ENCODE measurements around the gene BCAP29.
"Not testable (repeated sequence)": the region's sequence is repeated elsewhere in the genome, so short reads cannot be mapped to it uniquely, and the experiment has no call there.

Gene BCAP29

DNA sequence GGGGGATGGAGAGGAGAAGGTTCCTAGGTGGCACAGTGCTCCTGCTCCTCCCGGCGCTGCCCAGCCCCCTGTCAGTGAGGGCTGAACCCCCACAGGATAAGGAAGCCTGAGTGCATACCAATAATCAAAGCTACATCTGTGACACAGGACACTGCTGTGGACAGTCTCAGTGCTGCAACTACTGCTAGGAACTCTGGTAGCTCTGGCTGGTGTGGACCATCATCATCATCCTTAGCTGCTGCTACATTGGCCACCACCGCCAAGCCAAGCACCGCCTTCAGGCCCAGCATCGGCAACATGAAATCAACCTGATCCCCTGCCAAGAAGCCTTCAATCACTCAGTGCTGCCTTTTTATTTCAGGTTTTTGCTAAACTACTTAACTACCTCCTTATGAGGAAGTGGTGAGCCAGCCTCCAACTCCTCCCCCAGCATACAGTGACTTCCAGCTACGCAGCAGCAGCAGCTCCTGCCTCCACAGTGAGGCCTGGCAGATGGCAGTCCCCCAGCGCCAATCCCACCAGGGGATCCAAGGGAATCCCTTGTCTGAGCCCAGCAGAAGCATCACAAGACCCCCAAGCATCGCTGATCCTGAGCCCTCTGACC lies 48.5 kb downstream of the BCAP29 start:
- DNase-seq, result no peak

GRCh38 chr7:107630342-107630741 lies 50.3 kb downstream of the BCAP29 start:
- no peak for DNase-seq

- no peak for DNase-seq
Observed at GRCh38 chr7:107631588-107632491, 51.8 kb downstream of the BCAP29 start.

- no peak for DNase-seq
Observed at GRCh38 chr7:107632492-107632865, 52.4 kb downstream of the BCAP29 start.

DNA sequence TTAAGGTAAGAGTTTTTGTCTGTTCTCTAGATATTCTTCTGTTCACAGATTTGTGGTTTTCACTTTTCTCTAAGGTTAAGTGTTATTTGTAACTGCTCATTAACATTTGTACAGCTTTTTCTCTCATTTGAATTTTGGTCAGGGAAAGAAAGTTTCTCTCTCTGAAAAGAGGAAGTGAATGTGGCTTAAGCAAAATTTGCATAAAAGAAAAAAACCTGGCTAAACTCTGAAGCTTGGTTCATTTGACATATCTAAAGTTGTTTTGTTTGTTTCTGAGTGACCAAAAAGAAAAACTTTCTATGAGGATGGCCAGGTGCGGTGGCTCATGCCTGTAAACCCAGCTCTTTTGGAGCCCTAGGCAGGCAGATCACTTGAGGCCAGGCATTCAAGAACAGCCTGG lies 58.5 kb downstream of the BCAP29 start:
- no peak for DNase-seq

DNA sequence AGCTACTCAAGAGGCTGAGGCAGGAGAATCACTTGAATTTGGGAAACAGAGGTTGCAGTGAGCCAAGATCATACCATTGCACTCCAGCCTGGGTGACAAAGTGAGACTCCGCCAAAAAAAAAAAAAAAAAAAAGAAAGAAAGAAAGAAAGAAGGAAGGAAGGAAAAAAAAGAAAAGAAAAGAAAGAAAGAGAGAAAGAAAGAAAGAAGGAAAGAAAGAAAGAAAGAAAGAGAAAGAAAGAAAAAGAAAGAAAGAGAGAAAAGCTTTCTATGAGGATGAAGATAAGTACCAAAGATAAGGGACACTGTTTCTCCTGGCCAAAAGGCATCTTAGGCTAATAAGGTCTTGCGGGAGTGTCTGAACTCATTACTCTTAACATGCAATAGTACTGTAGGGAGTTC lies 59.0 kb downstream of the BCAP29 start:
- DNase-seq, result not testable (repeated sequence)

GRCh38 chr7:107641676-107642075 lies 61.6 kb downstream of the BCAP29 start:
- no peak for DNase-seq

DNA sequence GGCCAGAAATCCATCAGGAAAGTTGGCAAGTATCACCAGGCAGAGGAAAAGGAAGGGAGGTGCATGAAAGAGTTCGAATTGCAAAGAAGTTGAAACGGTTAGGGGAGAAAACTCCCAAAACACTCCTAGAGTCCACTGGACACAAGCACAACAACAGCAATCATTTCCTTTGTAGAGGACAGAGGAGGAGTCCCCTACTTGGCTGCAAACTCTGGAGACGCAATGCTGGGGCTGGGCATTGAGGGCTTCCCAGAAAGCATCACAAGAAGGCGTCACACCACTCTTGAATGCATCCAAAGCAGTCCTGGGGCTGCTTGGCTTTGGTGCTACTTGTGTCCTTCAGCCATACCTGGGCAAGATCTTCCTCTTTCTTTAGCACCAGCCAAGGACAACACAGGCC lies 62.5 kb downstream of the BCAP29 start:
- no peak for DNase-seq

- DNase-seq, result peak in 1 of 2 experiments; percentile 15
Observed at GRCh38 chr7:107643407-107643806, 63.4 kb downstream of the BCAP29 start.

DNA sequence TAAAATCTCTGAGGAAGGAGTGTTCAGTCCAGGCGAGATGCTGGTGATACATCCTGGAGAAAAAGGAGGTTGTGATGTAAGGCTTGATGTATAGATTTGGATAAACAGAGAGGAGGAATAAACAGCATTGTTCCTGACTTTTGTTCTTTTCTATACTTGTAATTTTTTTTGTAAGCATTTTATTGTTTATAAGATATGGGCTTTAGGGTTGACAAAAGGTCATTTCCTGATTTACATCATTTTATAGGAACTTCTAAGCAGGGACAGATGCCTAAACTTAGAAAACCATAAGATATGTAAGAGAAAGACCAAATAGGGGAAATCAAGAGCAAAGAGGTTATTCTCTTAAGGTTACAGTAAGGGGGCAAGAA lies 63.9 kb downstream of the BCAP29 start:
- no peak for DNase-seq

DNA sequence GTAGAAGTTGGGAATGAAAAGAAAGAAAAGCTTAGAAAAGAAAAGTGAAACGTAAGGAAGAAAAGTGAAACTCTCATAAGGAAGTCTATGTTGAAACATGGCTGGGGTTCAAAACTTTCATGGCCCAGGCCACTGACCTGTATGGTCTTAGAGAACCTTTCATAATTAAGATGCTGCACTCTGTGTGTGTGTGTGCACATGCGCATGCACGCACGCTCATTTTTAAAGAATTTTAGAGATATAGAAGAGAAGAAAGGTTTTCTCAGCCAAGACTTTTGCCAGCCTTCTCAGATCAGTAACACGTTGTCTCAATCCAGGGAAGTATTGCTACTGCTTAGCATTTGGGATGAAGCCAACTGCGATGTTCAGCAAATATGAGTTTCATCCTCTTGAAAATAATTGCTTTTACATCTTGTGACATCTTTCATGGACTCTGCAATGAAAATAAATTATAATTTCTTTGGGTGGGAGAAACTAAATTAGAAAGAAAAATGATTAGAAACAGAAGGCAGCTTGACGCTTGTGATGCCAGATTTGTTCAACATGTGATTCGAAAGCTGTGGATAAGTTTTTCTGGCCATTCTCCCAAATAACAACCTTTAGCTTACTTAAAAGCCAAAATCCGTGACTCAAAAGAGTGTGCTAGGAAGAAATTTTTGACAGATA lies 64.4 kb downstream of the BCAP29 start:
- no peak for DNase-seq

DNA sequence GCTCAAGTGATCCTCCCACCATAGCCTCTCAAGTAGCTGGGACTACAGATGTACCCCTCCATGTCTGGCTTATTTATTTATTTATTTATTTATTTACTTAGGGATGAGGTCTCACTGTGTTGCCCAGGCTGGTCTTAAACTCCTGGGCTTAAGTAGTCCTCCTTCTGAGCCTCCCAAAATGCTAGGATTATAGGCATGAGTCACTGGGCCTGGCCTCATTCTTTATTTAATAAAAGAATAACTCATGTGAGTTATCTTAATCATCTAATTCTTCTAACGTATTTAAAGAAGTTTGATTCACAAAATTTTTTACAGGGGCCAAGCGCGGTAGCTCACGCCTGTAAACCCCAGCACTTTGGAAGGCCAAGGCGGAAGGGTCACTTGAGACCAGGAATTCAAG lies 72.6 kb downstream of the BCAP29 start:
- no peak for DNase-seq

GRCh38 chr7:107658467-107658866 lies 78.4 kb downstream of the BCAP29 start:
- no peak for DNase-seq

- peak in 1 of 2 experiments; percentile 17 for DNase-seq
Observed at GRCh38 chr7:107659666-107660065, 79.6 kb downstream of the BCAP29 start.

DNA sequence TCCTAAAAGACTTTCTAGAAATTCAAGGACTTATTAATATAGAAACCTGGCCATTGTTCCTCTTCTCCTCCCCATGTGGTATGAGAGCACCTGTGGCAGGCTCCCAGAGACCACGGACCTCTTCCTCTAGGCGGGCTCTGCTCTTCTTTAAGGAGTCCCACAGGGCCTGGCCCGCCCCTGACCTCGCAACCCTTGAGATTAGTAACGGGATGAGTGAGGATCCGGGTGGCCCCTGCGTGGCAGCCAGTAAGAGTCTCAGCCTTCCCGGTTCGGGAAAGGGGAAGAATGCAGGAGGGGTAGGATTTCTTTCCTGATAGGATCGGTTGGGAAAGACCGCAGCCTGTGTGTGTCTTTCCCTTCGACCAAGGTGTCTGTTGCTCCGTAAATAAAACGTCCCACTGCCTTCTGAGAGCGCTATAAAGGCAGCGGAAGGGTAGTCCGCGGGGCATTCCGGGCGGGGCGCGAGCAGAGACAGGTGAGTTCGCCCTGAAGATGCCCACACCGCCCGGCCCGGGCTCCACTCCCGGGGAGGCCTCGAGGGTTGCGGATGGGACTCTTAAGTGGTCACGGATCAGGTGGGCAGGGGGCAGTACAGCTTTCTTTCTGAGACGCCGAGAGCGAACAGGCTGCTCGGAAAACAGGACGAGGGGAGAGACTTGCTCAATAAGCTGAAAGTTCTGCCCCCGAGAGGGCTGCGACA lies 80.5 kb downstream of the BCAP29 start, which contains the start of gene SLC26A4:
TSS of gene SLC26A4 (plus strand) at position 448 of the 700 bp plus-strand sequence. CDS start 814 bp downstream, outside the sequence.
- no peak for DNase-seq

GRCh38 chr7:107661081-107661864 lies 81.2 kb downstream of the BCAP29 start:
- no peak for DNase-seq

DNA sequence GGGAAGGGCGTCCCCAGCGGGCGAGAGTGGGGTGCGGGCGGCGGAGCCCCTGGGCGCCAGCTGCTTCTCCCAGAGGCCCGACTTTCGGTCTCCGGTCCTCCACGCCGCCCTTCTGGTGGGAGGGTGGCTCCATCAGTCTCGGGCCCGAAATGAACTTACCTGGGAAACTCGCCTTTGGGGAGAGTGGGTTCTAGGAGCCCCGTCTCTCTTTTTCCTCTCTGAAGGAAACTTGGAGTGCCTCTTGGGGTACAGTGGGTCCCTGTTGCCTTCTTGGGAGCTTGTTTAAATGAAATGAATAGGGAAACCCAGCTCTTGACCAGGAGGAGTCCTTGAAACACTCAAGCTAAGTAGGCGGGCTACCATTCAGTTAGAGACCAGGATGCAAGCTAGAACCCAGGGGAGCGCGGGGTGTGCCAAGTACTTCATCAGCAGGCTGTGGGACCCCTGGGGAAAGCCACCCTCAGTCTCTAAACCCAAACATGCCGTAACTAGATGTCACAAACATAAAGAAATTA lies 81.9 kb downstream of the BCAP29 start:
- DNase-seq, result no peak

- no peak for DNase-seq
Observed at GRCh38 chr7:107663196-107663595, 83.2 kb downstream of the BCAP29 start.

- DNase-seq, result no peak
Observed at GRCh38 chr7:107666790-107667189, 86.7 kb downstream of the BCAP29 start.

- DNase-seq, result no peak
Observed at GRCh38 chr7:107667341-107667740, 87.3 kb downstream of the BCAP29 start.

DNA sequence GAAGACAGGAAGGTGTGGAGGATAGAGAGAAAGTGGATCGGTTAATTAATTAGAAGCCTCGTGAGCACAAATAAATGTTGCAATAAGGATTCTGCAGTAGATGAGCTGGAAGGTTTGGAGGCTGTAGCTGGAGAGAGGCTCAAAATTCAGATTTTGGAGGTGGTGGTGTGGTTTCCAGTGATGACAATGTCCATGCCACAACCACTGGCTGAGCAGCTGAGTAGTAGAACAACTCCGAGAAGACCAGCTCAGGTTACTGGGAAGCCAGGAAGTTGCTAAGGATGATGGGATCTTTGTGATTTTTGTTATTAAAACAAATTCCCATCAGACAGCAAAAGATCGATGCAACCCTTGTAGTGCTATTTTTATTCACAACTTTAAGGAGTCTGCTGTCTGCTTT lies 88.2 kb downstream of the BCAP29 start:
- DNase-seq, result no peak
